Pons (tissue), 1 donor: ENCODE measurements around the gene NCOR2.

ENCODE experiments used
- DNase-seq: peaks from one replicate; pipeline ENCODE4 v3.0.0-alpha.2; 2016; ENCODE audit warnings: low spot score

NCOR2 gene

DNA sequence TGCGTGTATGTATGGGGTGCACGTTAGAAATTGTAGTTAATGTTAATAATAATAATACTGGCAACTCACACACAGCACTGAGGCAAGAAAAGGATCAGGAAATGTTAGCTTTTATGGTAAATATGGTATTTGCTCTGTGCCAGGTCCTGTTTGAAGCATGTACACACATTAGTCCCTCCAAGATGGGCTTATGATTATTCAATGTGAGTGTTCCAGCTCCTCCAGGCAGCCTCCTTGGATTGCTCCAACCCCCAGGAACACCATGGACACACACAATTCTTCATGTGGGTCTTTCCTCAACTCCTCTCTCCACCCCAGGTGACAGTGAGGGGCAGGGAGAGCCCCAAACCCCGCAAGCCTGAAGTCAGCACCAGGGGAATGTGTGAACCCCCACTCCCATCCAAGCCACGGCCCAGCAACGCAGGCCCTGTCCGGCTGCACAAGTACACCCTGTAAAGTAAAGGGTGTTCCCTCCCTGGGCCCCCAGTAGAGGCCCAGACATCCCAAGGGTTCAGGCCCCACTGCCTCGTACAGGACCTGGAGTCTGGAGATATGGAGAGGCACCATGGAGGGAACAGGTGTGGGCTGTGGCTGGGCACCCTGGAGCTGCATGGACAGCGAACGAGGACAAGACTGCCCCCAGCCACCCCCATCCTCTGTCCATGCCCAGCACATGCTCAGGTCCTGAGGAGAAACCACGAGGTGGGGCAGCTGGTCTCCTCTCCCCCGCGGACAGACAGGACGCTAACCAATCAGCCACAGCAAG, 41.3 kb downstream of the NCOR2 start:
- DNase-seq: no peak

DNA sequence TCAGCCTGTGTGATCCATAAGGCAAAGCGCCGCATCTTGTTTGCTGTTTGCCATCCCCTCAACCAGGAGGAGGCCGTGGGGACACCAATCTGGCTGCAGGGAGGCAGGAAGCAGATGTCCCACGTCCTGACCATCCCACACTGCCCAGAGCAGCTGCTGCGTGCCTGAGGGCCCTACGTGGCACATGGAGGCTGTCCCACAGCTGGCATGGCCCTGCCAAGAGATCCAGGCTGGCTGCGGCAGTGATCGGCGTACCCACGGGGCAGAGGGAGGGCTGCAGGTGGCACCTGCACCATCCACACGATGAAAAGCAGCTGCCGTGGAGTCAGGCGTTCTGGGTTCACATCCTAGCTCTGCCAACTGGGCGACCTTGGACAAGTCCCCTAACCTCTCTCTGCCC, 42.0 kb downstream of the NCOR2 start:
- no peak for DNase-seq

DNA sequence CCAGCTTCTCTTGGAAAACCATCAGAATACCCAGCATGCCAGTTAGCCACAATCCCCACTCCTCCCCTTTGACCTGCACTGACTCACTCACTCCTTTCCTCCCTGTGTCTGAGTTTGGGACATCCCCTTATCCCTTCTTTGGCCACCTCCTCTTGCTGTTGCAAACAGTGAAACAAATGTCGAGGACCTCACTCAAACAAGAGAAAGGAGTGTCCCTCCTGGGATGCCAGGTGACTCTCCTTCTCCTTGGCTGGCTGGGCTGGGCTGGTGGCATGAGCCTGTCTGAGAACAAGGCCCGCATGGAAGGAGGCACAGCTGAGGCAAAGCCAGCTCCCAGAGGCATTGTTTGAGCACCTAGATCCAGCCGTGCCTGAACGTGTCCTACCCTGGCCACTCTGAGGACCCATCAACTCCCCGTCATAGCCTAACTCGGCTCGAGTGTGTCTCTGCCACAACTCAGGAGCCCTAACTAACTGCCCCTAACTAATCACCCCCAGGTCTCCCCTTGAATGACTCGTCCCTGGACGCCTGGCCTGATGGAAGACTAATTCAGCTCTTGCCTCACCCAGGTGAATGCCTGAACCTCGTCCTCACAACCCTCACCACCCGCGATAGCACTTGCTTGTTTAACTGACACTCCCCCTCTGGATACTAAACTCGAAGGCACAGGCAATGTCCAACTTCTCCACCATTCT, 43.0 kb downstream of the NCOR2 start:
- no peak for DNase-seq

DNA sequence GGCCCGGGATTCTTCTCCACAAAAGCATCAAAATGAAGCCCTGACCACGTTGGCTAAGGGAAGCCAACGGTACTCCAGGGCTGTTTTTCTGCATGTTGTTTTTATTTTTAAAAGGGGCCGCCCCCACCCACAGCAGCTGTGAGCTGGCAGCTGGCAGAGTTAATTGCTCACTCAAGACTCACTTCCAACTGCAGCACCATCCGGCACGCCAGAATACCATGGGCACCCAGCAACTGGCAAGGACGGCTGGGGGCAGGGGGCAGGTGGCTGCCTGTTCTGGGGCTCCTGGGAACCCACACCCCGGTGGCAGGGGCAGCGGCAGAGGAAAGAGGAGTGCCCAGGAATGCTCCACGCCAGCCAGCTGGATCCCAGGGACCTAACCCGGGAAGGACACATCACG, 44.3 kb downstream of the NCOR2 start:
- no peak for DNase-seq

DNA sequence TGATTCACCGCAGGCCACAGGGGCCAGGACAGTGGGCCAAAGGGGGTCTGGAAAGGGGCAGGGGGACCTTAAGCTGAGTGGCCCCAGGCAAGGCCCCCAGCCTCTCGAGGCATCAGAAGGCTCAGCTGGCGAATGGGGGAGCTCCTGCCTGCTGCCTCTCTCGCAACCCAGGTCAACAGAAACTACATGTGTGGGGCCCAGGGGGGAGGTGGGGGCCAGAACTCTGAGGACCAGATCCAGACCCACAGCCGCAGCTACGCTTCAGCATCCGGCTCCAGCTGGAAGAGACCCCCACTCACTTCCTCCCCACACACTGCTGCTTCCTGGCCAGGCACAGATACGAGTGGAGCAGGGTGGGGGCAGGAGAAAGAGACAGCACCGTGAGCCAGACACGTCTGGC, 46.5 kb downstream of the NCOR2 start:
- no peak for DNase-seq

DNA sequence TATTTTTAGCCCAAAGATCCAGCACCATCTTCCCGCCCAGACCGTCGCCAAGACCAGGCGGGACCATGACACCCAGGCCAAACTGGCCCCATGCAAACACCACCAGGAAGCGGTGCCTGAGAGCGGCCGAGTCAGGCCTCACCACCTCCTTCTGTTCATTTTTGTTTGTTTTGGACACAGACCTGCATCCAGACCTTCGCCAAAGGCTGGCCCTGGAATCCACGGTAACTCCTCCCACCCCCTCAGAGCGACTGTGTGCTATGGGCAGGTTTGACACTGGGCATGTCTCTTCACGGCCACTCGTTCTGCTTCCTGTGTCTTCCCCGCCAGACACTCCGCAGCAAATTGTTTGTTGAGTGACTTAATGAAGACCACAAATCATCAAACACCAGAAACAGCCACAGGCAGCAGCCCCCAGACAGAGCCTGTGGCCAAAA, 47.1 kb downstream of the NCOR2 start:
- DNase-seq: no peak

DNA sequence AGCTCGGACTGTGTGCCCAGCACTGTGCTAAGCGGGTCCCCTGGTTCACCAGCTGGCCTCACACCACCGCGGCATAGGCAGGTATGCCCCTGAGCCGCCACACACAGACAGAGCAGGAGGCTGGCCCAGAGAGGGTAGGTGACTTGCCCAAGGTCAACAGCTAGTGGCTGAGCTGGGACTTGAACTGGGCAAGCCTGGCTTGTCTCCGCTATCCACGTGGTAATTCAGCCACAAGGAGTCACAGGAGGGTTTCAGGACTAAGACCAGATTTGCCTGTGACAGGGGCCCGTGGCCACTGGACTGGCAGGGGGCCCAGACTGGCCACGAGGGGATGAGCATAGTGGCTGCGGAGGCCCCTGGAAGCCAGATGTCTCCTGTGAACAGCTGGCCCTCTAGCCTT, 47.7 kb downstream of the NCOR2 start:
- no peak for DNase-seq

DNA sequence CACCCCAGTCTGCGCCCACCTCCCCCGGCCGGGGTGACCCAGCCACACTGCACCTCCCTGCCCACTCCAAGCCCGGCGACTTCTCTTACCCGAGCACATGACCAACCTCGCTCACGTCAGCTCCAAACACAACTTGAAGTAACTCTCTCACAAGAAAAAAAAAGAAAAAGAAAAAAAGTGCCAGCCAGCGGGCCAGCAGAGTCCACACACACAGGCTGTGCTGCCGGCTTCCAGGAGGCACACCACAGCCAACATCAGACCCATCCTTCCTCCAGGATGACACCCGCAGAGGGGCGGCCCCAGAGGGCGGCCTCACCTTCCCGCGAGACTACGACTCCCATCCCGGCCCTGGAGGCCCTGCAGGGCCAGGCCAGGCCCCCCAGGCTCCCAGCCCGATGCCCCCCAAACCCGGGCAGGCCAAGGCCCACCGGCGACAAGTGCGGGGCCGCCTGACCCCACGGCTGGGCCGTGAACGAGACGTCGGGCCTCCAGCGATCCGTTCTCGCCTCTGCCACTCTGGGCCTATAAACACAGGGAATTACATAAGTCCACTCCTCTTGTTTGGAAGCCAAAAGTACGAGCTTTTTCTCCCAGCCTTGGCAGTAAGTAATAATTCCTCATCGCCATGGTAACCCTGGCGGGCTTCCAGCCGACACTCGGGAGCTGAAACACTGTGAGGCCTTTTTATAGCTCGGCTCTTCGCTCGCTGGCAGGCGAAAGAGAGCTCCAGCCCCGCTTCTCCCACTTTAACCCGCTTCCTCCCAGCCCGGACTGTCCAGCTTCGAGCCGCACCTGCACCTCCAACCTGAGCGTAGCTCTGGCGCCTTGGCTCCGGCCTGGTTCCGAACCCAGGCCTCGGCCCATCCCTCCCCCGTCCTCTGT, 49.1 kb downstream of the NCOR2 start:
- DNase-seq: peak; percentile 99
